ENCODE results near the gene SPATA20.

Gene SPATA20

DNA sequence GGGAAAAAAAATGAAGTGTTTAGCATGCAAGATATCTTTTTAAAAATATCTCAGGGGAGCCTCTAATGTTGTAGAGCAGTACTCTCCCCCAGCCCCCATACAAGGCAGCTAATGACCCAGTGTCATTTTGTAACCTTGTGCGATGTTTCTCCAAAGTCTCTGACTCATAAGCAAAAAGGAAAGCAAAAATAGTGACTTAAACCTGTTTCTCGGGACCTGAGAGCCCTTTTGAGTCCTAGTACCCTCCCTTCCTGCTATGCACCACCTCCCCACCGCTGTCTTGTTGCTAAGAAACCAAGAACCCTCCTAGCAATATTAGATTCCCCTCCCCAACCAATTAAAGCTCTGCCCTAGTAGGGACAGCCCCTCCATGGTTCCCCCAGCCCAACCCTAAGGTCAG, 35.9 kb upstream of the SPATA20 start:
- in situ Hi-C loops (cut with HindIII; ENCODE audit: low pct_ligation_motif_present, low sequenced_read_pairs) = no loop called here
- no peak overlapping the region for H3K27ac ChIP-seq
- H3K27me3 ChIP-seq (replicated peaks) = no peaks in the 10 kb centered on the region
- no peak for TF ChIP-seq CTCF (IDR thresholded peaks at IDR 0.05; ENCODE audit: low read depth, low read length, missing control alignments)
- no peaks in the 10 kb centered on the region for H3K36me3 ChIP-seq (replicated peaks)
- DNase-seq = no peak
- H3K4me3 ChIP-seq (ENCODE audit: low read depth, low read length) = no peak overlapping the region

- Histone ChIP-seq H3K27ac (no peak overlapping the region), H3K27me3 (replicated peaks) (no peaks in the 10 kb centered on the region), H3K36me3 (replicated peaks) (no peaks in the 10 kb centered on the region), H3K4me3 (ENCODE audit: low read depth, low read length) (no peak overlapping the region)
- no peak for TF ChIP-seq CTCF (IDR thresholded peaks at IDR 0.05; ENCODE audit: low read depth, low read length, missing control alignments)
- in situ Hi-C loops (cut with HindIII; ENCODE audit: low pct_ligation_motif_present, low sequenced_read_pairs) = no loop called here
- no peak for DNase-seq
Measured at GRCh38 chr17:50513495-50513894, 33.5 kb upstream of the SPATA20 start.

GRCh38 chr17:50514388-50514787, 32.6 kb upstream of the SPATA20 start:
- TF ChIP-seq CTCF (IDR thresholded peaks at IDR 0.05; ENCODE audit: low read depth, low read length, missing control alignments) = no peak
- no peak for DNase-seq
- in situ Hi-C loops (cut with HindIII; ENCODE audit: low pct_ligation_motif_present, low sequenced_read_pairs) = no loop called here
- Histone ChIP-seq H3K27ac (no peak overlapping the region), H3K4me3 (ENCODE audit: low read depth, low read length) (no peak overlapping the region), H3K27me3 (replicated peaks) (no peaks in the 10 kb centered on the region), H3K36me3 (replicated peaks) (no peaks in the 10 kb centered on the region)

DNA sequence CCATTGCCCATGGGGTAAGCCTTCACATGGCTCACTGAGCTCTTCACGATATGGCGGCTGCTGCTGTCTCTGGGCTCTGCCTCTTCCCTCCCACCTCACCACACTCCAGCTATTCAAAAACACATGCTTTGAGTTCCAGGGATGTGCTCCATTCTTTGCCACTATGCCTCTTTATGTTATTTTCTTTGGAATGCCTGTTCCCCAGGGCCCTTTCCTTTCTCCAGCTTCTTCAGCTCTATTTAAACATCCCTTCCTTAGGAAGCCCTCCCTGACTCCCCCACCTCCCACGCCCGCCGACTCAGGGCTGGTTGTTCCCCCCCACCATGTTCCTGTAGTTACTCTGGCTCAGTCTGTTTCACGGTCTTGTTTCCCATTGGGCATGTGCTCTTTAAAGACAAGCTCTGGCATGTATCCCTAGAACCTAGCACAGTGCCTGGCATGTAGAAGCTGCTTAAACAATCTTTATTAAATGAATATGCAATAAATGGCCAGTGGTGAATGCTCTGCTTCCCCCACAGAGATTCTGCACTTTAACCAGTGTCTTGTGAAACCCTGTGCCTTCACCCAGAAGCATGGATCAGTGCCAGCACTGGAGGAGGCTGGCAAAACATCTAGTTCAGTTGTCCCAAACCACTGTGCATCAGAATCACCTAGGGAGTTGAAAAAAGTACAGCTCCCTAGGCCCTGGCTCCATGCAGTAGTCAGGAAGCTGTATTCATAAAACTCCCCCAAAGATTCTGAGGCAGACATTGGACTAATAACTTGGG, 31.9 kb upstream of the SPATA20 start:
- no peak for TF ChIP-seq CTCF (IDR thresholded peaks at IDR 0.05; ENCODE audit: low read depth, low read length, missing control alignments)
- Histone ChIP-seq H3K4me3 (ENCODE audit: low read depth, low read length) (no peak overlapping the region), H3K27ac (no peak overlapping the region), H3K36me3 (replicated peaks) (no peaks in the 10 kb centered on the region), H3K27me3 (replicated peaks) (no peaks in the 10 kb centered on the region)
- in situ Hi-C loops (cut with HindIII; ENCODE audit: low pct_ligation_motif_present, low sequenced_read_pairs) = no loop called here
- DNase-seq = no peak

- no peaks in the 10 kb centered on the region for H3K27me3 ChIP-seq (replicated peaks)
- H3K27ac ChIP-seq = no peak overlapping the region
- no peaks in the 10 kb centered on the region for H3K36me3 ChIP-seq (replicated peaks)
- DNase-seq = no peak
- TF ChIP-seq CTCF (IDR thresholded peaks at IDR 0.05; ENCODE audit: low read depth, low read length, missing control alignments) = no peak
- no peak overlapping the region for H3K4me3 ChIP-seq (ENCODE audit: low read depth, low read length)
- in situ Hi-C loops (cut with HindIII; ENCODE audit: low pct_ligation_motif_present, low sequenced_read_pairs) = no loop called here
Measured at GRCh38 chr17:50517011-50517410, 30.0 kb upstream of the SPATA20 start.

Measured in brain microvascular endothelial cell (primary cell).